K562 (cell line): ENCODE data around the gene ZNF284. TPM values are rescaled to one million over a fixed set of nuclear protein-coding genes. Genes with fewer than 3 reads are reported as not detected.

Source experiments
- BMI1 ChIP-seq: fragments of 150-350 bp; IDR thresholded peaks from 2 replicates; pipeline ENCODE4 v1.6.1; 2014; ENCODE audit warnings: low read length
- BRCA1 ChIP-seq, 2 experiments: fragments of 450-650 bp in 1 of 2; sonication (generic) in 1 of 2; formaldehyde crosslinking in 1 of 2; IDR thresholded peaks; 2 replicates each; pipeline versions ENCODE4 v1.5.0 to v1.6.1; 2017 to 2020; ENCODE audit warnings: mild to moderate bottlenecking in 1 of 2, missing genetic modification reagents in 1 of 2
- CXXC5 ChIP-seq: fragments of 250-450 bp; sonication (Bioruptor Pico); IDR thresholded peaks from 2 replicates; pipeline ENCODE4 v1.8.0; 2022; ENCODE audit warnings: inconsistent platforms, mild to moderate bottlenecking, moderate library complexity
- ELF1 ChIP-seq: fragments of 200-800 bp; sonication (Bioruptor generic); IDR thresholded peaks from 2 replicates; pipeline ENCODE4 v1.6.1; 2016; ENCODE audit warnings: missing genetic modification characterization, missing compliant biosample characterization
- GTF3C2 ChIP-seq: IDR thresholded peaks from 3 replicates; pipeline ENCODE4 v1.6.1; 2011; ENCODE audit warnings: borderline replicate concordance, mild to moderate bottlenecking, moderate library complexity; ENCODE audit not compliant: insufficient read length; ENCODE audit errors: extremely low read depth
- MEIS2 ChIP-seq: fragments of 450-650 bp; IDR thresholded peaks from 2 replicates; pipeline ENCODE4 v1.6.1; 2014; ENCODE audit warnings: mild to moderate bottlenecking; ENCODE audit not compliant: partially characterized antibody
- MYC ChIP-seq, 2 experiments: fragments of 250-450 bp in 1 of 2; sonication (Bioruptor Pico) in 1 of 2; IDR thresholded peaks; 2 replicates each; pipeline versions ENCODE4 v1.5.1 to v1.6.1; 2012 to 2021; ENCODE audit warnings: low read depth in 2 of 2, borderline replicate concordance in 1 of 2, improper control_type of control experiment in 1 of 2, low read length in 1 of 2, mild to moderate bottlenecking in 1 of 2, moderate library complexity in 1 of 2
- RBFOX2 ChIP-seq: fragments of 200-400 bp; formaldehyde crosslinking; IDR thresholded peaks from 2 replicates; pipeline ENCODE4 v1.6.1; 2017; ENCODE audit warnings: low read depth, mild to moderate bottlenecking, low read length, moderate library complexity
- RBM17 ChIP-seq: fragments of 200-400 bp; formaldehyde crosslinking; IDR thresholded peaks from 2 replicates; pipeline ENCODE4 v1.6.1; 2017; ENCODE audit warnings: low read depth, mild to moderate bottlenecking, low read length, borderline replicate concordance
- RBM22 ChIP-seq: fragments of 200-400 bp; formaldehyde crosslinking; IDR thresholded peaks from 2 replicates; pipeline ENCODE4 v1.6.1; 2018; ENCODE audit warnings: low read length, low read depth; ENCODE audit not compliant: poor library complexity, severe bottlenecking
- RUNX1 ChIP-seq: sonication (generic); IDR thresholded peaks from 2 replicates; pipeline ENCODE4 v1.6.1; 2016; ENCODE audit warnings: antibody characterized with exemption, low read depth
- SMAD3 ChIP-seq: fragments of 450-650 bp; formaldehyde crosslinking; conservative IDR thresholded peaks from 2 replicates; pipeline ENCODE4 v1.4.0; 2020; ENCODE audit warnings: mild to moderate bottlenecking
- SP1 ChIP-seq: sonication (generic); formaldehyde crosslinking; IDR thresholded peaks from 2 replicates; pipeline ENCODE4 v1.8.1; 2022; ENCODE audit warnings: mild to moderate bottlenecking, missing genetic modification reagents
- TAF1 ChIP-seq: IDR thresholded peaks from 2 replicates; pipeline ENCODE4 v1.6.1; 2011; ENCODE audit warnings: mild to moderate bottlenecking, low read length, moderate library complexity; ENCODE audit not compliant: insufficient read depth, control insufficient read depth, severe bottlenecking; ENCODE audit errors: extremely low read depth
- VEZF1 ChIP-seq: fragments of 200-800 bp; sonication (Bioruptor generic); IDR thresholded peaks from 2 replicates; pipeline ENCODE4 v1.6.1; 2017; ENCODE audit warnings: missing genetic modification characterization, missing compliant biosample characterization
- ZNF239 ChIP-seq: fragments of 250-450 bp; sonication (Bioruptor Pico); IDR thresholded peaks from 2 replicates; pipeline ENCODE4 v1.4.0; 2020; ENCODE audit warnings: mild to moderate bottlenecking
- polyA plus RNA-seq, 8 experiments: library from polyadenylated mRNA; depleted of rRNA in 4 of 8; stranded (reverse) in 5 of 8; unstranded in 3 of 8; fragments of >200 nt; fragmentation: Nextera tagmentation in 2 of 8; fragmentation: Illumina TruSeq in 1 of 8; extraction: Ambion mirVana in 2 of 8; extraction: Trizol in 1 of 8; gene quantifications; 2 replicates each; pipeline versions ENCODE4 v1.2.1 to v1.2.3, GENCODE V29; 2011 to 2014; ENCODE audit warnings: inconsistent platforms in 1 of 8, missing spikeins in 1 of 8
- total RNA-seq, 7 experiments: library from RNA; depleted of rRNA in 6 of 7; stranded (reverse); fragments of >200 nt in 6 of 7; fragmentation: Illumina TruSeq in 2 of 7; extraction: Trizol in 2 of 7; gene quantifications; 2 replicates each; pipeline versions ENCODE4 v1.2.1 to v1.2.3, GENCODE V29; 2011 to 2021; ENCODE audit warnings: low replicate concordance in 1 of 7
- TF ChIP-seq, protein P1 (sequence below): fragments of 450-650 bp; IDR thresholded peaks from 2 replicates; pipeline ENCODE4 v1.6.1; 2017; ENCODE audit warnings: mild to moderate bottlenecking, moderate library complexity
- TF ChIP-seq, protein P2 (sequence below): fragments of 450-650 bp; IDR thresholded peaks from 2 replicates; pipeline ENCODE4 v1.6.1; 2017; ENCODE audit warnings: antibody characterized with exemption
- TF ChIP-seq, protein P3 (sequence below): sonication (generic); formaldehyde crosslinking; IDR thresholded peaks from 2 replicates; pipeline ENCODE4 v1.9.0; 2022; ENCODE audit warnings: mild to moderate bottlenecking, missing genetic modification reagents

ZNF284 gene
- total and polyA plus RNA-seq, 9 of the 15 experiments (the other 6 are each of a cell fraction or from before 2014, with no cell fraction given): 0.07 to 0.24 (median 0.20) TPM

GRCh38 chr19:44071824-44072542 is at the start of gene ZNF284 (continued):
- TF ChIP-seq GTF3C2: no peak
- peak; percentile 12 for TF ChIP-seq TAF1
- TF ChIP-seq SP1 (CRISPR knock-in tag): 0 out of 2 replicates have a peak, but pooled peaks have one; percentile 21
- TF ChIP-seq RUNX1: no peak
- TF ChIP-seq MYC (IDR thresholded peaks at IDR 0.05; ENCODE audit: low read depth, low read length): peak; percentile 52
- no peak for TF ChIP-seq MYC (CRISPR knock-in tag; IDR thresholded peaks at IDR 0.05; ENCODE audit: borderline replicate concordance, low read depth)
- TF ChIP-seq, protein P1, sequence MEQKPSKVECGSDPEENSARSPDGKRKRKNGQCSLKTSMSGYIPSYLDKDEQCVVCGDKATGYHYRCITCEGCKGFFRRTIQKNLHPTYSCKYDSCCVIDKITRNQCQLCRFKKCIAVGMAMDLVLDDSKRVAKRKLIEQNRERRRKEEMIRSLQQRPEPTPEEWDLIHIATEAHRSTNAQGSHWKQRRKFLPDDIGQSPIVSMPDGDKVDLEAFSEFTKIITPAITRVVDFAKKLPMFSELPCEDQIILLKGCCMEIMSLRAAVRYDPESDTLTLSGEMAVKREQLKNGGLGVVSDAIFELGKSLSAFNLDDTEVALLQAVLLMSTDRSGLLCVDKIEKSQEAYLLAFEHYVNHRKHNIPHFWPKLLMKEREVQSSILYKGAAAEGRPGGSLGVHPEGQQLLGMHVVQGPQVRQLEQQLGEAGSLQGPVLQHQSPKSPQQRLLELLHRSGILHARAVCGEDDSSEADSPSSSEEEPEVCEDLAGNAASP: no peak
- peak; percentile 94 for TF ChIP-seq ELF1
- no peak for TF ChIP-seq BRCA1 (IDR thresholded peaks at IDR 0.05)
- no peak for TF ChIP-seq BRCA1 (CRISPR knock-in tag; IDR thresholded peaks at IDR 0.05)
- no peak for TF ChIP-seq RBM22
- TF ChIP-seq RBFOX2: peak; percentile 40; the same call in 1 of the 2 replicates
- peak; percentile 89 for TF ChIP-seq MEIS2
- TF ChIP-seq, protein P2, sequence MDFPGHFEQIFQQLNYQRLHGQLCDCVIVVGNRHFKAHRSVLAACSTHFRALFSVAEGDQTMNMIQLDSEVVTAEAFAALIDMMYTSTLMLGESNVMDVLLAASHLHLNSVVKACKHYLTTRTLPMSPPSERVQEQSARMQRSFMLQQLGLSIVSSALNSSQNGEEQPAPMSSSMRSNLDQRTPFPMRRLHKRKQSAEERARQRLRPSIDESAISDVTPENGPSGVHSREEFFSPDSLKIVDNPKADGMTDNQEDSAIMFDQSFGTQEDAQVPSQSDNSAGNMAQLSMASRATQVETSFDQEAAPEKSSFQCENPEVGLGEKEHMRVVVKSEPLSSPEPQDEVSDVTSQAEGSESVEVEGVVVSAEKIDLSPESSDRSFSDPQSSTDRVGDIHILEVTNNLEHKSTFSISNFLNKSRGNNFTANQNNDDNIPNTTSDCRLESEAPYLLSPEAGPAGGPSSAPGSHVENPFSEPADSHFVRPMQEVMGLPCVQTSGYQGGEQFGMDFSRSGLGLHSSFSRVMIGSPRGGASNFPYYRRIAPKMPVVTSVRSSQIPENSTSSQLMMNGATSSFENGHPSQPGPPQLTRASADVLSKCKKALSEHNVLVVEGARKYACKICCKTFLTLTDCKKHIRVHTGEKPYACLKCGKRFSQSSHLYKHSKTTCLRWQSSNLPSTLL: no peak
- peak; percentile 89 for TF ChIP-seq CXXC5 (CRISPR knock-in tag)
- no peak for TF ChIP-seq SMAD3 (CRISPR knock-in tag)
- no peak for TF ChIP-seq ZNF239 (CRISPR knock-in tag)
- peak; percentile 97 for TF ChIP-seq VEZF1
- no peak for TF ChIP-seq BMI1
- no peak for TF ChIP-seq RBM17
- TF ChIP-seq, protein P3, sequence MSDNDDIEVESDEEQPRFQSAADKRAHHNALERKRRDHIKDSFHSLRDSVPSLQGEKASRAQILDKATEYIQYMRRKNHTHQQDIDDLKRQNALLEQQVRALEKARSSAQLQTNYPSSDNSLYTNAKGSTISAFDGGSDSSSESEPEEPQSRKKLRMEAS: no peak
